Bronchial epithelial cell (primary cell): ENCODE results near the gene NRXN3. TPM values are rescaled to one million over a fixed set of nuclear protein-coding genes. Genes with fewer than 3 reads are reported as not detected.

Source experiments
- DNase-seq: peaks from one replicate; pipeline ENCODE4 v3.0.0-alpha.2; 2010; ENCODE audit warnings: low read depth
- FAIRE-seq: peaks from 2 replicates; lab custom pipeline; 2011; peaks lifted over from hg19 to GRCh38; lab: Jason Lieb, UNC
- H3K27me3 ChIP-seq: 2 replicates; pipeline ENCODE4 v1.5.1; 2011; ENCODE audit warnings: low read length; ENCODE audit not compliant: control insufficient read depth, insufficient read depth
- H3K36me3 ChIP-seq: 2 replicates; pipeline ENCODE4 v1.5.1; 2011; ENCODE audit warnings: low read length; ENCODE audit not compliant: control insufficient read depth, insufficient read depth
- H3K4me3 ChIP-seq: 2 replicates; pipeline ENCODE4 v1.5.1; 2011; ENCODE audit warnings: mild to moderate bottlenecking, low read depth, low read length, control low read depth
- total RNA-seq: library from RNA; depleted of rRNA; stranded (reverse); fragments of >200 nt; gene quantifications from 2 replicates; pipeline ENCODE4 v1.2.1, GENCODE V29; 2014
- TF ChIP-seq, protein P1 (sequence below): IDR thresholded peaks from 2 replicates; pipeline ENCODE4 v1.5.1; 2011; ENCODE audit warnings: mild to moderate bottlenecking, moderate library complexity, low read length, control low read depth, inconsistent platforms; ENCODE audit not compliant: insufficient read depth, severe bottlenecking

NRXN3 gene
- total RNA-seq, 1 donor from 2014 or later = under 0.01 TPM

DNA sequence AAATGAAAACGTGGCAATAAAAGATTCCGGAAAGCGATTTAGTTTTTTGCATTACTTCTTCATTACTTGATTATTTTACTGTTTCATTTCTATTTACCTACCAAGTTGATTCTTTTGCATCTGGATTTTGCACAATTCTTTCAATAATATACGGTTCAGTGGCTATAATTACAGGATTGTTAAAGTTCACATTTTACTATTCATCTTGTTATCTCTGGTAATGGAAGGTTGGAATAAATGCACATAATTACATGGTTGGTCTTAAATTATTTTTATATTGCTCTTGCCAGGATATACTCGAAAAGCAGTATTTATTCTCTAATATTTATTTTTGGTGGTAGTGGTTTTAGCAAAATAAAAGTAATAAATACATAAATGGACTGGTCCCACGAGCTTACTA, 1203.3 kb downstream of the NRXN3 start:
- Histone ChIP-seq H3K27me3 (no peaks in the 10 kb centered on the region), H3K4me3 (no peak overlapping the region), H3K36me3 (no peaks in the 10 kb centered on the region)
- TF ChIP-seq, protein P1, sequence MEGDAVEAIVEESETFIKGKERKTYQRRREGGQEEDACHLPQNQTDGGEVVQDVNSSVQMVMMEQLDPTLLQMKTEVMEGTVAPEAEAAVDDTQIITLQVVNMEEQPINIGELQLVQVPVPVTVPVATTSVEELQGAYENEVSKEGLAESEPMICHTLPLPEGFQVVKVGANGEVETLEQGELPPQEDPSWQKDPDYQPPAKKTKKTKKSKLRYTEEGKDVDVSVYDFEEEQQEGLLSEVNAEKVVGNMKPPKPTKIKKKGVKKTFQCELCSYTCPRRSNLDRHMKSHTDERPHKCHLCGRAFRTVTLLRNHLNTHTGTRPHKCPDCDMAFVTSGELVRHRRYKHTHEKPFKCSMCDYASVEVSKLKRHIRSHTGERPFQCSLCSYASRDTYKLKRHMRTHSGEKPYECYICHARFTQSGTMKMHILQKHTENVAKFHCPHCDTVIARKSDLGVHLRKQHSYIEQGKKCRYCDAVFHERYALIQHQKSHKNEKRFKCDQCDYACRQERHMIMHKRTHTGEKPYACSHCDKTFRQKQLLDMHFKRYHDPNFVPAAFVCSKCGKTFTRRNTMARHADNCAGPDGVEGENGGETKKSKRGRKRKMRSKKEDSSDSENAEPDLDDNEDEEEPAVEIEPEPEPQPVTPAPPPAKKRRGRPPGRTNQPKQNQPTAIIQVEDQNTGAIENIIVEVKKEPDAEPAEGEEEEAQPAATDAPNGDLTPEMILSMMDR = no peak
- no peak for DNase-seq
- FAIRE-seq = no peak

DNA sequence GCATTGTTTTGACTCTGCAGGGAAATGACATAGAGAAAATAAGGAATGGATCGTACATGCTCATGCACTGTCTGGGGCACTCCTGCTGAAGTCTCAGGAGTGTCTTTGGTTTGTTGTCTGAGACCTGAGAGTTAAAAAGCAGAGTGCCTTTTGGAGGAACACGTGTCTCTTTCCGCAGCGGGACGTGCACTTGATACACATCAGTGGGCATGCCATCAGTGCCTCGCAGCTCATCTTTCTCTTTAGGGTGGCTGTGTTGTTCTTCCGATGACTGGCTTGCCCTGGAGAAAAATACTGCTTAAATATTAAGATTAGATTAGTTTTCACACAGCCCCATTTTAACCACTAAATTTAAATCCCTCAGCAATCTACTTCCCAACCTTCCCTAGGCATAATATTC, 1205.2 kb downstream of the NRXN3 start:
- Histone ChIP-seq H3K4me3 (no peak overlapping the region), H3K27me3 (no peaks in the 10 kb centered on the region), H3K36me3 (no peaks in the 10 kb centered on the region)
- FAIRE-seq (no peak), DNase-seq (no peak)
- TF ChIP-seq, protein P1 = no peak

DNA sequence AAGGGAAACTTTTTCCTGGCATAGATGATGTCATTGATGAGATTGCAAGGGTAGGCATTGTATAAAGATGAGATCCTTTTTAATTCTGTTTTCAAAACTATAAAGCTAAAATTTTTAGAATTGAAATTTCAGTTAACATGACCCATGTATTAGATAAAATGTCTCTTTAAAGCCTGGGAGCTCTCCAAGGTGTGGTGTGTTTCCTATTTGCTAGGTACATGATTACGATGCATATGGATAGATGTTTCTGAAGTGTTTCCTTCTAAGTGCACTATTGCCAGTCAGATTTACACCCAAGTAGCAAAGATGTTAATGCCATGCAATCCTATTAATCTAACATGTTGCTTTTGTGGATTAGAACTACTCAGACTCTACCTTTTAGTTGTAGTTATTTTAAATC, 1206.4 kb downstream of the NRXN3 start:
- FAIRE-seq (no peak), DNase-seq (no peak)
- TF ChIP-seq, protein P1 = no peak
- Histone ChIP-seq H3K4me3 (no peak overlapping the region), H3K27me3 (no peaks in the 10 kb centered on the region), H3K36me3 (no peaks in the 10 kb centered on the region)

DNA sequence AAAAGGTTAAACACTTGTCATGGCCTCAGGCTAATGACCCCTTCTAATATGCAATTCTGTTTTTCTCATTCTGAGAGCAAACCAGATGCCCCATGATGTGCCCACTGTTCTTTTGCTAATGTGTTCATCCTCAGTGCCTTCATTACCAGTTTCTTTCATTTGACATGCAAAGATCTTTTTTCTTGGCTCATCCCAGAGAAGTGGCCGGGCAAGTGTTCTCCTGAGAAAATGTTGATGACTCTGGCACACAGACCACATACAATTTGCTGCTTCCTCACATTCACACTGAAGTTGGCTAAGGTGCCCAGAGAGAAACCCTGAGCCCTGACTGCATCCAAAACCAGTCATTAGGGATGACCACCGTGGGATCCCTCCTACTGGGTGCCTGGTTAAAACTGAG, 1207.8 kb downstream of the NRXN3 start:
- DNase-seq = no peak
- no peak for FAIRE-seq
- TF ChIP-seq, protein P1 = no peak
- Histone ChIP-seq H3K27me3 (no peaks in the 10 kb centered on the region), H3K36me3 (no peaks in the 10 kb centered on the region), H3K4me3 (no peak overlapping the region)

DNA sequence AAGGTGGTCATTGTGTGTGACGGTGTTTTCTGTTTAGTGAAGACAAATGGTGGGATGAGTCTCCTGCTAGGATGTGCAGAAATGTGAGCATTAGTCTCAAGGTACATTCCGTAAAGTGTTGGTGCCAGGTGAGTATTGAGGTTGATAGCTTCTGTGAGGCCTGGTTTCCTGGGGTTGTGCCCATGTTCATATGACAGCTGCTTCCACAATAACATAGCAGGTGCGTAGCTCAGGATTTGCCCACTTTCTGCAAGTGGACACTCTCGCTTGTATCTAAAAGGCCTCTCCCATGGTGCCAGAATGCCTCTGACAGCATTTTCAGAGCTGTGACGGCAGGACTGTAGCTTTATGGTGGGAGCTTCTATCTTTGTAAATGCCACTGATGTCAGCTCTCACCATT, 1209.1 kb downstream of the NRXN3 start:
- H3K27me3 ChIP-seq = no peaks in the 10 kb centered on the region
- DNase-seq = no peak
- no peaks in the 10 kb centered on the region for H3K36me3 ChIP-seq
- TF ChIP-seq, protein P1 = no peak
- FAIRE-seq = no peak
- no peak overlapping the region for H3K4me3 ChIP-seq

DNA sequence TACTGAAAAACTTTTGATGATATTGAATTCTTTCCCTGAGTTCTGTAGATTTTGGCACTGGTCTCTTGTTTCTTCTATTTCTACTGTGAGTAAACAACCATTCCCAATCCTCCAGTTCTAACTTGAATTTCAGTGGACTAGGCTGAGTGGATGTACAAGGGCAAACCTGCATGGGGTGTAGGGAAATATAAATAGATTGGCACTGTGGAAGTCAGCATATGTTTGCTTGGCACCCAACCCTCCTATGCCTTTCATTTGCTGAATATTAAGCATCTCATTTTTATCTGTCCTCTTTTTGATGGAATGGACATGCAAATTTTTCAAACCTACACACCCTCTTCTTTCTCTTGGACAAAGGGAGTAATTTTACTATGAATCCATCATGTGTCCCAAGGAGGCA, 1212.9 kb downstream of the NRXN3 start:
- TF ChIP-seq, protein P1 = no peak
- DNase-seq (no peak), FAIRE-seq (no peak)
- no peak overlapping the region for H3K4me3 ChIP-seq
- H3K27me3 ChIP-seq = no peaks in the 10 kb centered on the region
- no peaks in the 10 kb centered on the region for H3K36me3 ChIP-seq
